NCI-H2029 treated with DMSO at 0.1 percent for 48 hours (cell line): Measurements from ENCODE around the gene RNU4-1.

Experiments
- DNase-seq: peaks from one replicate; lab custom pipeline; 2025; lab: John Stamatoyannopoulos, UW

Gene RNU4-1

DNA sequence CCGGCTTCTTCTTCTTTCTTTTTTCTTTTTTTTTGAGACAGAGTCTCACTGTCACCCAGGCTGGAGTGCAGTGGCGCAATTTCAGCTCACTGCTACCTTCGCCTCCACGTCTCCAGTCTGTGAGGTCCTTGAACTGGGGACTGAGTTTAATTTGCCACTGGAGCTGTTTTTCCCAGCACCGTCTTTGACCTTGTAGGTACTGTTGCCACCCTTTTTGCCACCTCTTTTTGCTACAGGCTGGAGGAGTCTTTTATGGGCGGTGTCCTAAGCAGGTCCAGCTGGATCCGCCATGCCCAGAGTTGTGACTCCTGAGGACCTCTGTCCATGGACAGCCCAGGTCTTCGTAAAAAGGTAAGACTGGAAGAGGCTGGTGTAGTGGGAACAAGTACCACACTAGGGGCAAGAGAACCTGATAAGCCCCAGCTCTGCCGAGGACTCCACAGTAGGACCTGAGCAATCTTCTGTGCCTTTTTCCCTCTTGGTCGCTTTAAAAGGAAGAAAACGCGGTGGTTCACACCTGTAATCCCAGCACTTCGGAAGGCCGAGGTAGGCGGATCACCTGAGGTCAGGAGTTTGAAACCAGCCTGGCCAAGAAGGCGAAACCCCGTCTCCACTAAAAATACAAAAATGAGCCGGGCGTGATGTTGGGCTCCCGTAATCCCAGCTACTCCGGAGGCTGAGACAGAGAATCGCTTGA, 2.3 kb downstream of the RNU4-1 start:
- DNase-seq: peak; percentile 3

DNA sequence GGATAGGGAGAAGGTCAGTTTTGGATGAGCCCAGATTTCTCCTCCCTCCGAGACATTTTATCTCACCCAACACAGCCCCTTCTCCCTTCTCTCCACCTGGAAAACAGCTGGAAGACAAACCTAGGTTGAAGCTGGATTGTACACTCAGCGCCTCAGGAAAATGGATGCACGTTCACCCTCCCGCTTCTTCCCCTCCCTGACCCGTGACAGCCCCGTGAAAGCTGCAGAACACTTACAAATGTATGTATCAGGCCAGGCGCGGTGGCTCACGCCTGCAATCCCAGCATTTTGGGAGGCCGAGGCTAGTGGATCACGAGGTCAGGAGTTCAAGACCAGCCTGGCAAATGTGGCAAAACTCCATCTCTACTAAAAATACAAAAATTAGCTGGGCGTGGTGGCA, 5.5 kb downstream of the RNU4-1 start:
- no peak for DNase-seq

DNA sequence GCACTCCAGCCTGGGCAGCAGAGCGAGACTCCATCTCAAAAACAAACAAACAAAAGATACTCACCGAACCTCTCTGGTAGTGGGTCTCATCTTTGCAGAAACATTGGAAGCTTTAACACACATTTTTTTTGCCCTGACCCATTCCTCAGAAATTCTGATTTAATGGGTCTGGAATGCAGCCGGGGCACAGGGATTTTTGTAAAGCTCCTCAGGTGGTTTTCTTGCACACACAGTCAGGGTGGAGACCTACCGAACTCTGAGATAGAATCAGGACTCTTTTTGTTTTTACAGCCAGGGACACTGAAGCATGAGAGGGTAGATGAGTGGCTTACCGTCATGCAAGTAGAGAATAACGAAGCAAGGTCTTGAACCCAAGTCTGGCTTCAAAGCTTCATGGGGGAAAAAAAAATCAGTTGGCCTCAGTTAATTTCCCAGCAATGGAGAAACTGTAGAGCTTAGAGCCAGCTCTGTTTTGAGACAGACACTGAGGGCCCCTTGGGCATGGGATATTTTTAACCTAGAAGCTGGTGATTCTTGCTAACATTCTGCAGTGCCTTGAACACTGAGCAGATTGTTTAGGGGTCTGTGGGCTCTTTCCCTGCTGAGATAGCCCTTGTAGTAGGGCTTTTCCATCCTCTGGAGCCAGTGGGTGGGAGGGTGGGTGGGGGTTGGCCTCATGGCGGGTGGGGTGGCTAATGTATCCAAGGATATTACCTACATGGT, 6.1 kb downstream of the RNU4-1 start:
- DNase-seq: no peak

DNA sequence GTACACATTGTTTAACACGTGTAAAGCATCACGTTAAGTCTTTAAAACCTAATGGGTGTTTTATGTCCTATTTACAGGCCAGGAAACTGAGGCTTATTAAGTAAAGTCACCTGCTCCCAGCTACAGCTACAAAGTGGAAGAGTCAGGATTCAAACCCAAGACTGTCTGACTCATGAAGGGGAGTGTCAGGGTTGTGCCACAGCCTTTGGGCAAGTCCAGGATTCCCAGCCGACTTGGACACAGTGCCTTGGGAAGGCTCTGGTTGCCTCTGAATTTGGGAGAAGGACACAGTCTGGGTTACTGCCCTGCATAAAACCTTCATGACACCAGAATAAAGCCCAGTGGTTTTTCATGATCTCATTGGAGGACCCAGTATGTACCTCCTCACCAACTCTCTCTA, 8.7 kb downstream of the RNU4-1 start:
- DNase-seq: no peak

DNA sequence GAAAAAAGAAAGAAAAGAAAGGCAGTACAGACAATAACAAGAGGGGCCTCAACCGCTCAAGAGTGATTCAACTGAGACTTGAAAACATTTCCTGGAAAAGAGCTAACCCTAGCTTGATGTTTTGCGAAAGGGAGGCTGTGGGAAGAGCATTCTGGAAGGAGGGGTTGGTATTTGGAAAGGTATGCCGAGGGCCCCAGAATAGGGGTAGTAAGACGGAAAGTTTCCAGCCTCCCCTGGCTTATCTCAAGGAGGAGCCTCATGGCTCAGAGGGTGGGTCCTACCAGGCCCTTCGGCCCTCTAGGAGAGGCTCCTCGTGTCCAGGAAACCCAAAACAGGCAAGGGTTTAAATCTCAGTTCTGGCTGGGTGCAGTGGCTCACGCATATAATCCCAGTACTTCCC, 9.7 kb downstream of the RNU4-1 start:
- DNase-seq: no peak

DNA sequence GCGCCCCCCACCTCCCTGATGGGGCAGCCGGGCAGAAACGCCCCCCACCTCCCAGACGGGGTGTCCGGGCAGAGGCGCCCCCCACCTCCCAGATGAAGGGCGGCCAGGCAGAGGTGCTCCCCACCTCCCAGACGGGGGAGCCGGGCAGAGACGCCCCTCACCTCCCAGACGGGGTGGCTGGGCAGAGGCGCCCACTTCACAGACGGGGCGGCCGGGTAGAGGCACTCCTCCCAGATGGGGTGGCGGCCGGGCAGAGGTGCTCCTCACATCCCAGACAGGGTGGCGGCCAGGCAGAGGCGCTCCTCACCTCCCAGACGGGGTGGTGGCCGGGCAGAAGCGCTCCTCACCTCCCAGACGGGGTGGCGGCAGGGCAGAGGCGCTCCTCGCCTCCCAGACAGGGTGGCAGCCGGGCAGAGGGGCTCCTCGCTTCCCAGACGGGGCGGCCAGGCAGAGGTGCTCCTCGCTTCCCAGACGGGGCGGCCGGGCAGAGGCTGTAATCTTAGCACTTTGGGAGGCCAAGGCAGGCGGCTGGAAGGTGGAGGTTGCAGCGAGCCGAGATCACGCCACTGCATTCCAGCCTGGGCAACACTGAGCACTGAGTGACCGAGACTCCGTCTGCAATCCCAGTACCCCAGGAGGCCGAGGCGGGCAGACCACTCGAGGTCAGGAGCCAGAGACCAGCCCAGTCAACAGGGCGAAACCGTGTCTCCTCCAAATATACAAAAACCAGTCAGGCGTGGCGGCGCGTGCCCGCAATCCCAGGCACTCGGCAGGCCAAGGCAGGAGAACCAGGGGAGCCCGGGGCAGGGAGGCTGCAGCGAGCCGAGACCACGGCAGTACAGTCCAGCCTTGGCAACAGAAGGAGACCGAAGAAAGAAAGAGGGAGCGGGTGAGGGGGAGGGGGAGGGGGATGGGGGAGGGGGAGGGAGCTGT, 14.6 kb downstream of the RNU4-1 start:
- no peak for DNase-seq

DNA sequence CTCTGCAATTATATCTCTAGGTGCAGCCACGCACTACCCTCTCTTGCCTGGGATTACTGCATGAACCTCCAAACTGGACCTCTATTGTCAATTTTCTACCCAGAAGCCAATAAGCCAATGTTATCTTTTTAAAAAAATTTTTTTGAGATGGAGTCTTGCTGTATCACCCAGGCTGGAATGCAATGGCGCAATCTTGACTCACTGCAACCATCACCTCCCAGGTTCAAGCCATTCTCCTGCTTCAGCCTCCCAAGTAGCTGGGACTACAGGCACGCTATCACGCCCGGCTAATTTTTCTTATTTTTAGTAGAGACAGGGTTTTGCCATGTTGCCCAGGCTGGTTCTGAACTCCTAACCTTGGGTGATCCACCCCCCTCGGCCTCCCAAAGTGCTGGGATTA, 16.3 kb downstream of the RNU4-1 start:
- no peak for DNase-seq

DNA sequence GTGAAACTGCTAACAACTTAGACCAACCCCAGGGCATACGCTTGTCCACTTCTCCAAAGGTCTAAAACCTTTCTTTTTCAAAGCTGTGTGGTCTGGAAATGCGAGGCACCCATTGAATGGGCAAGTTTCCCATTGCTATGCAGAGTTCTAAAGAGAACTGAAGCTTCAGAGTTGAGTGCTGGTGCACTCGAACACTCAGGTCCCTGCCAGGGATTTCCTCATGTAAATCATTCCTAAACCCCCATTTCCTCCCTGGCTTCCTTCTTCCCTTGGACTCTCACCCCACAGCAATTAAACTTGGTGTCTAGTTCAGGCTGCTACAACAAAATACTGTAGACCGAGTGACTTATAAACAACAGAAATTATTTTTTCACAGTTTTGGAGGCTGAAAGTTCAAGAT, 25.3 kb downstream of the RNU4-1 start:
- no peak for DNase-seq

DNA sequence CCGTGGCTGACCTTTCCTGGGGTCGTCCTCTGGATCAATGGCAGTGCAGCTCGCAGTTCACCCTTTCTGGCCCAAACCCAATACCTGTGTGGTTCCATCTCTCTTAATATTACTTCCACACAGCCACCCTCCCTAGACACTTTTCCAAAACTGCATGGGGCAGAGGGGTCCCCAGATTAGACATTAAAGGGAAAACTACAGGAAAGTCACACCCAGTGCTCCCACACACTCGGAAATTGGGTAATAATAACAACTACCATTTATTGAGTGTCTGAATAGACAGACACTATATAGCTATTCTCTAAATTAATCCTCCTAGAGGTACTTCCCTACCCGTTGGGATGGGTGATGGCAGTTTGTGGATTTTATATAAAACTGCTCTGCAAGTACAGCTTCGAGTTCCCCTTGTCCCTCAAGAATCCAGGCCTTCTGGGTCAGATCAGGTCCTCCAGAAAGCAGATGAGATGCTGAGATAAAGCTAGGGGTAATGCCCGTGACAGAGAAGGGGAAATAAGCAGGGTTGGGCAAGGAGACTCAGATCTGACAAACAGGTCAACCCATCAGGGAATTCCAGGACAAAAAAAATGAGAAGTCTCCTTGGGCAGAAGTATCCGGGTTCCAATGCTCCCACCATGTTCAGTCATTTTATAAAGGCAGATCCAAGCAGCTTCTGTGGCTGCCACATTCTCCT, 26.7 kb downstream of the RNU4-1 start:
- no peak for DNase-seq

DNA sequence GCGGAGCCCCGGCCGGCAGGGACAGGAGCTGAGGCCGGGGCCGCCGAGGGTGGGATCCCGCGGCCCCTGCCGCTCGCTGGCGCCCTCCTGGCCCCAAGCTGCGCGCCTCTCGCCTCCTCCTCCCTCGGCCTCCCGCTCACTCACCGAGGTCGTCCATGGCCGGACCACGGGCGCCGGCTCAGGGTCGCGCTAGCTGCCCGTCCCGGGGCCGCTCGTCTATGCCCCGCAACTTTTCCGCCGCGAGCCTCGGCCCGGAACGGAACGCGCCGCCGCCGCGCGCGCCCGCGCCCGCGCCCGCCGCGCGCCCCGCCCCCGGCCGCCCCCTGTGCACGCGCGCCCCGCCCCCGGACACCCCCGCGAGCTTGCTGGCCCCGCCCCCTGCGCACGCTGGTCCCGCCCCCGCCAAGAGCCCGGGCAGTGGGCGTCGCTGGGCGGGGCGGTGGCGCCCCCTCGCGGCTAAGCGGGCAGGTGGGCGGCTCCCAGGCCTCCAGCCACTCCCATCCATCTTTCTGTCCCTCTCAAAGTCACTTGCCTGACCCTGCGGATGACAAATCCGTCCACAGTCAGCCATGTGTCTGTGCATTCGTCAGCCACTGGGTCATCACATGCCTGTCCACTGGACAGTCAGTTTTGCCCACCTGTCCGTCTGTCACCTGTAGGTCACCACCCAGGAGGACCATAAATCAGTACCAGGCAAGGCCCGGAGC, 27.4 kb downstream of the RNU4-1 start, which contains the start of gene PXN:
Gene PXN (minus strand): TSS at position 258 of the 707 bp plus-strand sequence. CDS start 101 bp downstream, at position 157.
- peak; percentile 36 for DNase-seq

DNA sequence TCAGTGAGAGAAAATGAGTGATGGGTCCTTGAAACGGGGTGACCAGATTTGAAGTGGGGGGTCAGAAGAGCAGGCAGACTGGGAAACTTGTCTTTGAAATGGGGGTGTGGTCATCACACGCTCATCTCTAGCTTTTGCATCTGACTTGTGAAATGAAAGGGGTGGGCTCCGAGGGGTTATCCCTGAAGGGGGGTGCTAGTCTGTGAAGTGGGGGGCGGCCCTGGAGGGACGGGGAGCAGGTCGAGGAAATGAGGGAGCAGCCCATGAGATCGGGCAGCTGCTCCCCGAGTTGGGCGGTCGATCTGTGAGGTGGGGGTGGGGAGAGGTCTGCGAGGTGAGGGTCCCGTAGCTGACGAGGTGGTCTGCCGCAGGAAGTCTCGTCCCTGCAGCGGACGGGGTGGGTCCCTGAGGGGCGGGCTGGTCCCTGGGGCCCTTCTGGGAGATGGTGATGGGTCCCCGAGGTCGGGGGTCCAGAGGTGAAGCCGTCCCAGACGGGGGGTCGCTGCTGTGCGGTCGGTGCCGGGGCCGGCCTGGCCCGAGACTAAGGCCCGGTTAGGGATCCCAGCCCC, 28.0 kb downstream of the RNU4-1 start:
- no peak for DNase-seq

DNA sequence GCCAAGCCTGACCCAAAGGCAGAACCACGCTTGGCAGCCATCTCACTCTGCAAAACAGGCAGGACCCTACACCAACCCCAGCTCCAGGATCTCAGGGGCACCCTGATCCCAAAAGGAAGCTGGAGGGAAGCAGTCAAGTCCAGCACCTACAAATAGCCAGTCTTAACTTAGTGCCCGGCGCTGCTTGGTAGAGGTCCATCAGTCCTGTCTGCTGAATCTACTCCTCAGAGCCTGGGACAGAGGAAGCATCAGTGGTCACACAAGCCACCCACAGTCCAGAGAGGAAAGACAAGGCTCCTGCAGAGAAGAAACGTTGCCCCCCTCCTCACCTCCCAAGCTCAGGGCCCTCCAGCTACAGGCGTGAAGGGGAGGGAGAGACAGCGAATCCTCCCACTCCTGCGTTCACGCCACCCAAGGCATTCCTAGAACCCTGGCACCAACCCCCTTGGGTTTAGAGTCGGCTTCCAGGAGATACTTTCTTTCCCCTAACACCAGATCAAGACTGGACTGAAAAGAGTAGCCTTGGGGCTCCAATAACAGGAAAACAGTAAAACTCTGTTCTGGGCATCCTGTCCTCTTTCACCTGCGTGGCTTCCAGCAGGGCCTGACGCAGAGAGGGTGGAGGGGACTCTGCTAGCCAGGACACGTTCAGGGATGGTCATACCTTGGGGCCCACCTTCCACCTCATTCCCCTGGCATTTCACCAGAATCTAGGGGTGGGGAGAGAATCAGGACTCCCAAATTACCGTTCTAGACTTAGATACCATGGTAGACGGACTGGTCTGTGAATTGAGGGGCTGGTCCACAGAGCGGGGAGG, 28.7 kb downstream of the RNU4-1 start:
- DNase-seq: no peak

DNA sequence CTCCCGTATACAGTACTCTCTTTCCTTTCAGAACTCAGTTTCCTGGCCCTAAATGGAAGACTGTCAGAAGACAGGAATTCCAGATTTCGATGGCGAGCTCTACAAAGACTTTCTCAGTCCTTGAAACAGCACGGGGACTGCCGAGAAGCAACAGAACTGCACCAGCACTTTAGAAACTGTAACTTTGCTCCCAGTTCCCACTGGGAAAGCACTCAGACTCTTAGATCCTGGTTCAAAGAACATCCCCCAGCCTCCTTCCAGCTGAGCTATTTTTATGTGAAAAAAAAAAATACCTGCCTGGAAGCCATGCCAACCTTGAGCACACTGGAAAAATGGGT, 29.3 kb downstream of the RNU4-1 start:
- DNase-seq: no peak

DNA sequence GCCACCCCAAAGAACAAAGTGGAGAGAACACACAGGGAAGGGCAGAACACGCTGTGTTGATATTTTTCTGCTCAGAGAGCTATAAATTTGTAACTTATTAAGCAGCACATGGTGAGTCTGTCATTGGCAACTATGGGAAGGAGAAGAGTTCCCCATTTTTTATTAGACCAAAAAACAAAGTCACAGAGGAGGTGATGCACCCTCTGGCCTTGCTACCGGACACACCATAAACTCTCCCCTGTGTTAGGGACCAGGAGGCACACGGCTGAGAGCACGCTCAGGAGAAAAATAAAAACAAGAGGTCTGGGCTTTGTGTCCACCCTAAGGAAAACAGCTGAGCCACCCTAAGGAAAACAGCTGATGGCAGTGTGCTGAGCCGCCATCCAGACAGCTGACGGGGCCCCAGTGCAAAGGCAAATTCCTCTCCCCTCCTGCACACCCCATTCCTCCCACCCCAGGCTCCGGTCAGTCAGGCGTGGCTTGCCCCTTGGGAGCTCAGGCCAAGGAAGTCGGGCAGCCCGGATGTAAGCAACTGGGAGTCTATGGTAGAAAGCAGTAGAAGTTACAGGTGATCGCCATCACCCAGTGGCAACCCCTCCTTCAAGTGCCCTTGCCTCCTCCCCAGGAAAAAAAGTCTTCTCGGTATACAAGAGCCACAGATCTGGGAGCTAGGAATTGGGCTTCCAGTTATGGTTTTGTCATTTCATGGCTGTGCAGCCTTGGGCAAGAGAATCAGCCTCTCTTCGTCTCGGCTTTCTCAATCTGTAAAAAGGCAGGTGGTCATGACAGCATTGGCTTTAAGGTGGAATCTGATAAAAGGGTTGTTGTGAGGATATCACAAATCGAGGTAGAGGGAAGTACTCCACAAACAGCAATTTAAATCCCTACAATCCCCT, 29.9 kb downstream of the RNU4-1 start:
- DNase-seq: no peak

DNA sequence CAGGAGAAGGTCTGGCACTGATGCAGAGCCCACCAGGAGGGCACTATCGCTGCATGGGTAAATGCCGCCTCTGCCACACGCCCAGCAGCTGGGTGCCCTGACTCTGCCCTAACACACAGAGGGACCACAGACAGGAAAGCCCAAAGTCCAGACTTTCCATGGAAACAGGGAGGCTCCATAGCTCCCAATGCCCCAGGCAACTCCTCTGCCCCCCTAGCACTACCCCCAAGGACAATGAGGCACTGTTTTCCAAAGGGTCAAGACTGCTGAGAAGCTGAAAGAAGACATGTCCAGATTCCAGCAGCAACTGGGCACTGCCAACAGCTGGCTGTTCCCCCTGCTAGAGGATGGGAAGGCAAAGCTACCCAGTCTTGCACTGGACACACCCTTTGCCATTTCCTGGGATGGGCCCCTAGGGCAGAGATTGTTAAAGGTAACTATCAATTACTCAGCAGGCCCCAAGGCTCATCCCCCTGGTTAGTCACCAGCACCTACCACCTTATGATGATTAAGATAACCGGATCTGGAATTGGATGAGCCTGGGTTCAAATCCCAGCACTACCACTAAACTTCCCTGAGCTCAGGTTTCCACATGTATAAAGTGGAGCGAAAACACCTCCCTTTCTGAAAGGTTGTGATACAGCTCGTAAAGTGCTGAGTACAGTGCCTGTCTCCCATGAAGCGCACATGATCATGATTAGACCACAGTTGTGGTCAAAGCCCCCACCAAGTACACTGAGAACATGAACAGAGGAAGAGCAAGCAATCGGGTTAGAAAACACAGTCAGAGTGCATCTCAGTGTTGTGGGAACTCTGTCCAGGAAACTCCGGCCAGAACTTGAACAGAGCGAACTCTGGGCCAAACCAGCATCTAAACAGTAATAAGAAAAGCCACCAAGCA, 30.8 kb downstream of the RNU4-1 start:
- DNase-seq: no peak

DNA sequence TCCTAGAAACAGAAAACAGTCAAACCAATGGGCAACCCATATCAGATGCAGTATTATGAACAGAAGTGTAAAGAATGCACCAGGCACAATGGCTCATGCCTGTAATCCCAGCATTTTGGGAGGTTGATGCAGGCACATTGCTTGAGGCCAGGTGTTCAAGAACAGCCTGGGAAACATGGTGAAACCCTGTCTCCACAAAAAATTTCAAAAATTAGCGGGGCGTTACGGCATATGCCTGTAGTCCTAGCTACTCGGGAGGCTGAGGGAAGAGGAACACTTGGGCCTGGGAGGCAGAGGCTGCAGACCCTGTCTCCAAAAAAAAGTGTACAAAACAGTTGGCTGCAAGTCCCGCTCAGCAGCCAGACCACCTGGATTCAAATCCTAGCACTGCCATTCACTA, 32.4 kb downstream of the RNU4-1 start:
- no peak for DNase-seq

DNA sequence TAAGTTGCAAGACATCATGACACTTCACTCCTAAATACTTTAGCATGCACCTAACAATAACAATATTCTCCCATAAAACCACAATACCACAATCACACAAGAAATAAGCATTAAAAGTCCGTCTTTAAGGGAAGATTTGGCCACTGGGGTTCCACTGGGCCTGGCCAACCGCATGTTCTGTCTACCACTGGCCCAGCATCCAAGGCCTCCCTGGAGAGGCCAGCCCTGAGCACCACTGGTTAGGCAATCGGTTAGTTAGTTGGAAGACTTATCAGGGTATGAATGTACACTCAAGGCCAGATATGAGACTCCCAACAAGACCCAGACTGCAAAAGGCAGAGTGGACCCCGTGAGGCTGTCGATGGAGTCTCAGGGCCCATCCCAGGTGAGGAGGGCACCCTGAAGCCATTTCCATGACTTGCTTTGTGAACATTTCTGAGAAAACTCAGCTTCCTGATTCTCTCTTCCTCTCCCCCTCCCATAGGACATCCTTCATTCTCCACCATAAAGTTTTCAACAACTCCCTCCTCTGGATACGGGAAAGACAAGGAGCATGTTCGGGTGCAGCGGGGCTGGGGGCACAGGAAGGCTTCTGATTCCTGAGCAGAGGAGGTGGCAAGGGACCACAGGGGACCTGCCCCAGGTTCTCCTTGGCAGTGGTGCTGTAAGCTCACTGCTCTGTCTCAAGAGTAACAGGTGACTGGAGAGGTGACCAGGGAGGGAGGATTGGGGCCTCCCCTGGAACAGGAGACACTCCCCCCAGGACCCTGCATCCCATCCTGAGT, 33.4 kb downstream of the RNU4-1 start:
- no peak for DNase-seq
